ENCODE results near the gene PPP6R3.

PPP6R3 gene

DNA sequence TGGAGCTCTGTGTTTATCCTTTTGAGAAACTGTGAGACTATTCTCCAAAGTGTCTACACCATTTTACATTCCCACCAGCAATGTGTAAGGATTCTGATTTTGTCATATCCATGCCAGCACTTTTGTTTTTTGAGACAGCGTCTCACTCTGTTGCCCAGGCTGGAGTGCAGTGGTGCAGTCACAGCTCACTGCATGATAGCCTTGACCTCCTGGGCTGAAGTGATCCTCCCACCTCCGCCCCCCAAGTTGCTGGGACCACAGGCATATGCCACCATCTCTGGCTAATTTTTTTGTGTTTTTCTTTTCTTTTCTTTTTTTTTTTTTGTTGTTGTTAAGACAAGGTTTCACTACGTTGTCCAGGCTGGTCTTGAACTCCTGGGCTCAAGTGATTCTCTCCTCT, 35.3 kb downstream of the PPP6R3 start:
- Histone ChIP-seq H4K20me1 (ENCODE audit: insufficient read depth, low read length, poor library complexity, severe bottlenecking) (peaks cover 87% of the 10 kb centered on the region), H3K4me2 (ENCODE audit: low read depth, low read length, poor library complexity, severe bottlenecking) (no peak overlapping the region), H3K36me3 (ENCODE audit: insufficient read depth, low read length) (no peaks in the 10 kb centered on the region), H3K27me3 (ENCODE audit: insufficient read depth, low read length, poor library complexity, severe bottlenecking) (no peaks in the 10 kb centered on the region), H3K4me1 (ENCODE audit: insufficient read depth, low read length, poor library complexity, severe bottlenecking) (no peaks in the 10 kb centered on the region), H3F3A (ENCODE audit: low read depth) (no peaks in the 10 kb centered on the region), H3K79me2 (ENCODE audit: insufficient read depth, low read length) (peaks cover 99% of the 10 kb centered on the region), H3K9ac (ENCODE audit: low read depth, low read length, poor library complexity, severe bottlenecking) (no peak overlapping the region), H3K4me3 (ENCODE audit: low read length, poor library complexity, severe bottlenecking) (no peak overlapping the region), H2AFZ (ENCODE audit: low read length) (no peak overlapping the region), H3K9me3 (ENCODE audit: insufficient read depth, low read depth, low read length) (no peaks in the 10 kb centered on the region), H3K9me2 (replicated peaks; ENCODE audit: low read depth, low read length) (no peaks in the 10 kb centered on the region)
- TF ChIP-seq, protein P1, sequence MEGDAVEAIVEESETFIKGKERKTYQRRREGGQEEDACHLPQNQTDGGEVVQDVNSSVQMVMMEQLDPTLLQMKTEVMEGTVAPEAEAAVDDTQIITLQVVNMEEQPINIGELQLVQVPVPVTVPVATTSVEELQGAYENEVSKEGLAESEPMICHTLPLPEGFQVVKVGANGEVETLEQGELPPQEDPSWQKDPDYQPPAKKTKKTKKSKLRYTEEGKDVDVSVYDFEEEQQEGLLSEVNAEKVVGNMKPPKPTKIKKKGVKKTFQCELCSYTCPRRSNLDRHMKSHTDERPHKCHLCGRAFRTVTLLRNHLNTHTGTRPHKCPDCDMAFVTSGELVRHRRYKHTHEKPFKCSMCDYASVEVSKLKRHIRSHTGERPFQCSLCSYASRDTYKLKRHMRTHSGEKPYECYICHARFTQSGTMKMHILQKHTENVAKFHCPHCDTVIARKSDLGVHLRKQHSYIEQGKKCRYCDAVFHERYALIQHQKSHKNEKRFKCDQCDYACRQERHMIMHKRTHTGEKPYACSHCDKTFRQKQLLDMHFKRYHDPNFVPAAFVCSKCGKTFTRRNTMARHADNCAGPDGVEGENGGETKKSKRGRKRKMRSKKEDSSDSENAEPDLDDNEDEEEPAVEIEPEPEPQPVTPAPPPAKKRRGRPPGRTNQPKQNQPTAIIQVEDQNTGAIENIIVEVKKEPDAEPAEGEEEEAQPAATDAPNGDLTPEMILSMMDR (conservative IDR thresholded peaks at IDR 0.05; ENCODE audit: low read length) = no peak
- no peak for TF ChIP-seq EZH2phosphoT487 (IDR thresholded peaks at IDR 0.05; ENCODE audit: borderline replicate concordance)

DNA sequence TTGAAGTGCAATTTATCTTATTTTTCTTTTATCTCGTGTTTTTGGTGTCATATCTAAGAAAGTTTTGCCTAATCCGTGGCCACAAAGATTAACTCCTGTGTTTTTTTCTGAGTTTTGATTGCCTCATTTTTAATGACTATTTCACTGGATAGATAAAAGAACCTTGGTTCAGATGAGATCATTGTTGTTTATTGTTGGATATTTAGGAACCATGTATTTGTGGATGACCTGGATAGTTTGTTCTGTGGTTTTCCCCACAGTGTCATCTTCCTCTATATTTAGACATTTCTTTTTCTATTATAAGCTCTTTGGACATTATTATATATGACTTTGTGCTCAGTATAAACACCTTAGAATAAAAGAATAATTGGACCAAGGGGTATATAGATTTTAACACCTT, 37.2 kb downstream of the PPP6R3 start:
- Histone ChIP-seq H3K4me2 (ENCODE audit: low read depth, low read length, poor library complexity, severe bottlenecking) (no peak overlapping the region), H2AFZ (ENCODE audit: low read length) (no peak overlapping the region), H3K9me2 (replicated peaks; ENCODE audit: low read depth, low read length) (no peaks in the 10 kb centered on the region), H3K36me3 (ENCODE audit: insufficient read depth, low read length) (no peaks in the 10 kb centered on the region), H3K4me3 (ENCODE audit: low read length, poor library complexity, severe bottlenecking) (no peak overlapping the region), H3K9ac (ENCODE audit: low read depth, low read length, poor library complexity, severe bottlenecking) (no peak overlapping the region), H3F3A (ENCODE audit: low read depth) (no peaks in the 10 kb centered on the region), H3K27me3 (ENCODE audit: insufficient read depth, low read length, poor library complexity, severe bottlenecking) (no peaks in the 10 kb centered on the region), H4K20me1 (ENCODE audit: insufficient read depth, low read length, poor library complexity, severe bottlenecking) (peaks cover 87% of the 10 kb centered on the region), H3K4me1 (ENCODE audit: insufficient read depth, low read length, poor library complexity, severe bottlenecking) (no peaks in the 10 kb centered on the region), H3K9me3 (ENCODE audit: insufficient read depth, low read depth, low read length) (no peaks in the 10 kb centered on the region), H3K79me2 (ENCODE audit: insufficient read depth, low read length) (peaks cover 99% of the 10 kb centered on the region)
- TF ChIP-seq EZH2phosphoT487 (IDR thresholded peaks at IDR 0.05; ENCODE audit: borderline replicate concordance) = no peak
- TF ChIP-seq, protein P1 (conservative IDR thresholded peaks at IDR 0.05; ENCODE audit: low read length) = no peak

GRCh38 chr11:68498321-68498720, 37.8 kb downstream of the PPP6R3 start:
- Histone ChIP-seq H3K4me3 (ENCODE audit: low read length, poor library complexity, severe bottlenecking) (no peak overlapping the region), H3K4me2 (ENCODE audit: low read depth, low read length, poor library complexity, severe bottlenecking) (no peak overlapping the region), H2AFZ (ENCODE audit: low read length) (no peak overlapping the region), H3K36me3 (ENCODE audit: insufficient read depth, low read length) (no peaks in the 10 kb centered on the region), H3K27me3 (ENCODE audit: insufficient read depth, low read length, poor library complexity, severe bottlenecking) (no peaks in the 10 kb centered on the region), H4K20me1 (ENCODE audit: insufficient read depth, low read length, poor library complexity, severe bottlenecking) (peaks cover 87% of the 10 kb centered on the region), H3K9me3 (ENCODE audit: insufficient read depth, low read depth, low read length) (no peaks in the 10 kb centered on the region), H3K9ac (ENCODE audit: low read depth, low read length, poor library complexity, severe bottlenecking) (no peak overlapping the region), H3F3A (ENCODE audit: low read depth) (no peaks in the 10 kb centered on the region), H3K79me2 (ENCODE audit: insufficient read depth, low read length) (peaks cover 99% of the 10 kb centered on the region), H3K4me1 (ENCODE audit: insufficient read depth, low read length, poor library complexity, severe bottlenecking) (no peaks in the 10 kb centered on the region), H3K9me2 (replicated peaks; ENCODE audit: low read depth, low read length) (no peaks in the 10 kb centered on the region)
- no peak for TF ChIP-seq EZH2phosphoT487 (IDR thresholded peaks at IDR 0.05; ENCODE audit: borderline replicate concordance)
- TF ChIP-seq, protein P1 (conservative IDR thresholded peaks at IDR 0.05; ENCODE audit: low read length) = no peak

Data from Loucy (cell line).